ENCODE data around the gene HSPA9.

- TF ChIP-seq CTCF (IDR thresholded peaks at IDR 0.05) = no peak
- no peak for TF ChIP-seq POLR2A (IDR thresholded peaks at IDR 0.05)
These were observed 30.2 kb upstream of the HSPA9 start for GRCh38 chr5:138605254-138605972.
